CD4-positive, CD25-positive, alpha-beta regulatory T cell (primary cell): ENCODE measurements around the gene FLAD1. TPM values are rescaled to one million over a fixed set of nuclear protein-coding genes. Genes with fewer than 3 reads are reported as not detected.
A peak's percentile ranks its signal among the peaks of the same experiment; 100 is the strongest.

Experiments
- ATAC-seq, 2 donors: fragments of 150-1000 bp; cut with Tn5 transposase; one replicate each; pipeline ENCODE4 v1.10.0; 2021; ENCODE audit warnings: low read depth in 2 of 2, moderate number of reproducible peaks in 2 of 2, moderate library complexity in 1 of 2
- DNase-seq, 3 donors: peaks; one replicate each; pipeline versions ENCODE4 v3.0.0 to v3.0.0-alpha.2; 2012 to 2022; ENCODE audit warnings: mixed read lengths in 1 of 3
- H3K27ac ChIP-seq: one replicate; pipeline ENCODE4 v1.7.0; 2013; ENCODE audit warnings: mild to moderate bottlenecking, low read length; ENCODE audit not compliant: insufficient read depth, poor library complexity, severe bottlenecking
- H3K27me3 ChIP-seq: one replicate; pipeline ENCODE4 v1.7.0; 2013; ENCODE audit warnings: low read length; ENCODE audit not compliant: control insufficient read depth, insufficient read depth
- H3K36me3 ChIP-seq: one replicate; pipeline ENCODE4 v1.7.0; 2013; ENCODE audit warnings: mild to moderate bottlenecking, low read length, moderate library complexity; ENCODE audit not compliant: control insufficient read depth, insufficient read depth
- H3K4me1 ChIP-seq: 2 replicates; pipeline ENCODE4 v1.7.0; 2013; ENCODE audit warnings: mild to moderate bottlenecking, low read length; ENCODE audit not compliant: insufficient read depth, control insufficient read depth, poor library complexity, severe bottlenecking
- H3K4me3 ChIP-seq: one replicate; pipeline ENCODE4 v1.7.0; 2013; ENCODE audit warnings: low read depth, mild to moderate bottlenecking, low read length, moderate library complexity
- H3K9me3 ChIP-seq, 2 experiments: 1 replicate in 1 of 2; 2 replicates in 1 of 2; pipeline ENCODE4 v1.7.0; 2013; ENCODE audit warnings: low read length in 2 of 2, mild to moderate bottlenecking in 1 of 2, moderate library complexity in 1 of 2; ENCODE audit not compliant: control insufficient read depth in 2 of 2
- H3K27ac Mint-ChIP-seq, 3 donors: one replicate each; pipeline ENCODE4 v1.8.0; 2020 to 2022; ENCODE audit warnings: mild to moderate bottlenecking in 3 of 3, mixed read lengths in 3 of 3, moderate library complexity in 2 of 3
- H3K27me3 Mint-ChIP-seq: one replicate; pipeline ENCODE4 v1.8.0; 2022; ENCODE audit warnings: mild to moderate bottlenecking, mixed read lengths
- H3K36me3 Mint-ChIP-seq: one replicate; pipeline ENCODE4 v1.8.0; 2020; ENCODE audit warnings: mixed read lengths
- H3K4me1 Mint-ChIP-seq, 4 donors: one replicate each; pipeline ENCODE4 v1.8.0; 2020 to 2022; ENCODE audit warnings: mixed read lengths in 4 of 4, mild to moderate bottlenecking in 1 of 4
- H3K4me3 Mint-ChIP-seq, 4 donors: one replicate each; pipeline ENCODE4 v1.8.0; 2020 to 2022; ENCODE audit warnings: mild to moderate bottlenecking in 4 of 4, mixed read lengths in 4 of 4, moderate library complexity in 3 of 4
- H3K9me3 Mint-ChIP-seq, 7 donors: one replicate each; pipeline ENCODE4 v1.8.0; 2020 to 2022; ENCODE audit warnings: mixed read lengths in 7 of 7, mild to moderate bottlenecking in 3 of 7, moderate library complexity in 2 of 7
- polyA plus RNA-seq, 4 donors: library from polyadenylated mRNA; unstranded; fragments of 300-500 nt; fragmentation: Illumina TruSeq; gene quantifications; one replicate each; pipeline ENCODE4 v1.2.3, GENCODE V29; 2021
- total RNA-seq: library from RNA; stranded (reverse); gene quantifications from one replicate; pipeline ENCODE4 v1.2.3, GENCODE V29; 2022

The FLAD1 gene
- total and polyA plus RNA-seq, 5 donors from 2014 or later, result 39.1 to 60.3 (median 42.6) TPM

- Histone ChIP-seq H3K4me1 (peaks cover 40% of the 10 kb centered on the region), H3K9me3 (no peaks in the 10 kb centered on the region), H3K27ac (peak overlapping the region; percentile 96), H3K4me3 (peak overlapping the region; percentile 64), H3K27me3 (no peaks in the 10 kb centered on the region), H3K36me3 (no peaks in the 10 kb centered on the region)
- DNase-seq, result peak; percentile 50 to 80 (median 50)
- H3K27me3 Mint-ChIP-seq, result no peaks in the 10 kb centered on the region
- no peak for ATAC-seq
- H3K36me3 Mint-ChIP-seq, result no peaks in the 10 kb centered on the region
- H3K9me3 Mint-ChIP-seq, result peaks cover 0 to 2% (median 0%) of the 10 kb centered on the region in 7 donors
- peak overlapping the region; percentile 88 to 99 (median 91) for H3K4me3 Mint-ChIP-seq
- peak overlapping the region; percentile 83 to 96 (median 94) for H3K27ac Mint-ChIP-seq
- peaks cover 0 to 37% (median 17%) of the 10 kb centered on the region in 4 donors for H3K4me1 Mint-ChIP-seq
These were observed 15.8 kb downstream of the FLAD1 start for GRCh38 chr1:154998818-154999570.

GRCh38 chr1:154999571-155000410 lies 16.6 kb downstream of the FLAD1 start:
- H3K4me1 Mint-ChIP-seq, result peaks cover 0 to 44% (median 22%) of the 10 kb centered on the region in 4 donors
- peak overlapping the region; percentile 89 to 99 (median 94) for H3K4me3 Mint-ChIP-seq
- ATAC-seq, result no peak
- H3K27ac Mint-ChIP-seq, result peak overlapping the region; percentile 83 to 96 (median 94)
- no peaks in the 10 kb centered on the region for H3K36me3 ChIP-seq
- no peaks in the 10 kb centered on the region for H3K27me3 ChIP-seq
- no peaks in the 10 kb centered on the region for H3K36me3 Mint-ChIP-seq
- H3K9me3 Mint-ChIP-seq, result peaks cover 0 to 2% (median 0%) of the 10 kb centered on the region in 7 donors
- peak overlapping the region; percentile 65 for H3K4me3 ChIP-seq
- H3K9me3 ChIP-seq, result no peaks in the 10 kb centered on the region
- H3K27me3 Mint-ChIP-seq, result no peaks in the 10 kb centered on the region
- H3K4me1 ChIP-seq, result peaks cover 48% of the 10 kb centered on the region
- peak overlapping the region; percentile 96 for H3K27ac ChIP-seq
- DNase-seq, result peak; percentile 43 to 56 (median 51)

- H3K27me3 ChIP-seq, result no peaks in the 10 kb centered on the region
- H3K36me3 ChIP-seq, result no peaks in the 10 kb centered on the region
- H3K9me3 ChIP-seq, result no peaks in the 10 kb centered on the region
- H3K27me3 Mint-ChIP-seq, result no peaks in the 10 kb centered on the region
- H3K27ac ChIP-seq, result peak overlapping the region; percentile 96
- H3K36me3 Mint-ChIP-seq, result no peaks in the 10 kb centered on the region
- peaks cover 0 to 49% (median 23%) of the 10 kb centered on the region in 4 donors for H3K4me1 Mint-ChIP-seq
- ATAC-seq (no peak), DNase-seq (peak in 2 of 3 donors; percentile 21 to 27)
- peaks cover 53% of the 10 kb centered on the region for H3K4me1 ChIP-seq
- peak overlapping the region; percentile 65 for H3K4me3 ChIP-seq
- H3K9me3 Mint-ChIP-seq, result peaks cover 0 to 2% (median 0%) of the 10 kb centered on the region in 7 donors
- H3K4me3 Mint-ChIP-seq, result peak overlapping the region; percentile 92 to 99 (median 95)
- peak overlapping the region; percentile 83 to 96 (median 94) for H3K27ac Mint-ChIP-seq
These were observed 17.2 kb downstream of the FLAD1 start for GRCh38 chr1:155000411-155000725.

- peaks cover 0 to 52% (median 26%) of the 10 kb centered on the region in 4 donors for H3K4me1 Mint-ChIP-seq
- peaks cover 0 to 2% (median 0%) of the 10 kb centered on the region in 7 donors for H3K9me3 Mint-ChIP-seq
- no peaks in the 10 kb centered on the region for H3K36me3 Mint-ChIP-seq
- peak overlapping the region; percentile 96 for H3K27ac ChIP-seq
- peak overlapping the region; percentile 92 to 99 (median 96) for H3K4me3 Mint-ChIP-seq
- ATAC-seq (peak; percentile 11 to 30), DNase-seq (peak; percentile 78 to 82 (median 79))
- H3K4me1 ChIP-seq, result peaks cover 58% of the 10 kb centered on the region
- H3K27me3 ChIP-seq, result no peaks in the 10 kb centered on the region
- no peaks in the 10 kb centered on the region for H3K9me3 ChIP-seq
- no peaks in the 10 kb centered on the region for H3K36me3 ChIP-seq
- peak overlapping the region; percentile 77 for H3K4me3 ChIP-seq
- no peaks in the 10 kb centered on the region for H3K27me3 Mint-ChIP-seq
- H3K27ac Mint-ChIP-seq, result peak overlapping the region; percentile 53 to 95 (median 92)
These were observed 17.7 kb downstream of the FLAD1 start for GRCh38 chr1:155000726-155001424.

DNA sequence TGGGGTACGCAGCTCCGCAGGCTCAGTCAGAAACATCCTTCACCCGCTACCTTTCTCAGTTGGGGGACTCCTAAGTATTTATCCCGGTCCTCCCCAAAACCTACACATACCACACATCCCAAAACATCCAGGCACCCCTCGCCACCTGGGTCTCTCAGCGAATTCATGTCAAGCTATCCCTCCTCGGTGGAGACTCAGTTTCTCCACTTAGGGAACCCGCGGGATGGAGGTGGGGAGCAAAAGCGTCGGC lies 18.2 kb downstream of the FLAD1 start:
- ATAC-seq, result no peak
- Mint-ChIP-seq H3K27me3 (no peaks in the 10 kb centered on the region), H3K27ac (peak overlapping the region; percentile 53 to 95 (median 92)), H3K4me1 (peaks cover 4 to 54% (median 31%) of the 10 kb centered on the region in 4 donors), H3K36me3 (no peaks in the 10 kb centered on the region), H3K9me3 (peaks cover 0 to 2% (median 0%) of the 10 kb centered on the region in 7 donors), H3K4me3 (peak overlapping the region; percentile 92 to 99 (median 96))
- peak overlapping the region; percentile 77 for H3K4me3 ChIP-seq
- no peaks in the 10 kb centered on the region for H3K9me3 ChIP-seq
- H3K36me3 ChIP-seq, result no peaks in the 10 kb centered on the region
- peaks cover 63% of the 10 kb centered on the region for H3K4me1 ChIP-seq
- peak overlapping the region; percentile 96 for H3K27ac ChIP-seq
- no peak for DNase-seq
- H3K27me3 ChIP-seq, result no peaks in the 10 kb centered on the region

DNA sequence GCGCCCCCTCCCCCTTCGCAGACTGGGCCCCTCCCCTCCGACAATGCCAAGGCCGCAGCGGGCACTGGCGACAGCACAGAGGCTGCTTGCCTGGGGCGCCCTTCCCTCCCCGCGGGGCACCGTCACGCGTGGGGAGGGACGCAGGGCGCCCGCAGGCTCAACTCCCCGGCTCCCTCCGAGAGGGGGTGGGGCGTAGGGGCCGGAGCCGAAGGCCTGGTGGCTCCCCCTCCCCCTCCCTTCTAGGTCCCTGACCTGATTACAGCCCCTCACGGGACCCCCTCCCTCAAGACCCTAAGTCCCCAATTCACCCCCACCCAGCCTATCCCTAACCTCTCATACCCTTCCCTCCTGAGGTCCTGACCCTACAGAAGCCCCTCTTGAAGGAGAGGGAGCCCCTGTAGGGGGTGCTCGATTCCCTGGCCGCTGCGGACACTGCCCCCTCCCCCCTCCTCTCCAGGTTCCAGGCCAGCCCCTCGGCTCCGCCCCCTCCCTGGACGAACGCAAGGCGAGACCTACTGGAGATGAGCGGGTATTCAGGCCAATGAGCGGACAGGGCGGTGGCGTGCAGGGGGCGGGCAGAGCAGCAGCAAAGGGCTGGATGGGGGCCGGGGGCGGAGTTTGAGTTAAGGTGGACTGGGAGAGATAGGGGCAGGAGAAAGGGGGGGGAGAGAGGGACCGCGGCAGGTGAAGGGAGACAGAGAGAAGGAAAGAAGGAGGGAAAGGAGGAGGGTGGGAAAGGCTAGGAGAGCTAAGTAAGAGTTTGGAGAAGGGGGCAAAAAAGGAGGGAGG lies 18.7 kb downstream of the FLAD1 start:
- Mint-ChIP-seq H3K4me1 (peaks cover 9 to 59% (median 36%) of the 10 kb centered on the region in 4 donors), H3K9me3 (peaks cover 0 to 2% (median 0%) of the 10 kb centered on the region in 7 donors), H3K27ac (peak overlapping the region; percentile 91 to 95 (median 92)), H3K36me3 (no peaks in the 10 kb centered on the region), H3K4me3 (peak overlapping the region; percentile 92 to 99 (median 96)), H3K27me3 (no peaks in the 10 kb centered on the region)
- H3K27ac ChIP-seq, result peak overlapping the region; percentile 96
- no peaks in the 10 kb centered on the region for H3K27me3 ChIP-seq
- peak; percentile 83 to 84 for ATAC-seq
- DNase-seq, result peak; percentile 96 to 99 (median 97)
- no peaks in the 10 kb centered on the region for H3K36me3 ChIP-seq
- no peaks in the 10 kb centered on the region for H3K9me3 ChIP-seq
- peaks cover 68% of the 10 kb centered on the region for H3K4me1 ChIP-seq
- peak overlapping the region; percentile 77 for H3K4me3 ChIP-seq
